ENCODE results near the gene PRRT4. TPM values are rescaled to one million over a fixed set of nuclear protein-coding genes. Genes with fewer than 3 reads are reported as not detected.
A peak's percentile ranks its signal among the peaks of the same experiment; 100 is the strongest.

PRRT4 gene
- polyA plus RNA-seq, 1 donor (not counting 4 experiments of a cell fraction or from before 2014, with no cell fraction given) = 0.12 TPM

- DNase-seq (ENCODE audit: low read depth, low spot score) (no peak), FAIRE-seq (no peak)
- H3K4me2 ChIP-seq (ENCODE audit: control insufficient read depth, extremely low read depth, insufficient read depth, low read depth, low read length) = no peak overlapping the region
- dilution Hi-C loops (cut with MboI; ENCODE audit: extremely low pct_ligation_motif_present, low sequenced_read_pairs) = no loop called here
- H3K79me2 ChIP-seq (ENCODE audit: control insufficient read depth, insufficient read depth, low read length) = peaks cover 1% of the 10 kb centered on the region
- H3K27me3 ChIP-seq (ENCODE audit: control insufficient read depth, extremely low read depth, insufficient read depth, low read length) = no peaks in the 10 kb centered on the region
- no peak for TF ChIP-seq EZH2 (IDR thresholded peaks at IDR 0.05; ENCODE audit: low read length)
- TF ChIP-seq, protein P1, sequence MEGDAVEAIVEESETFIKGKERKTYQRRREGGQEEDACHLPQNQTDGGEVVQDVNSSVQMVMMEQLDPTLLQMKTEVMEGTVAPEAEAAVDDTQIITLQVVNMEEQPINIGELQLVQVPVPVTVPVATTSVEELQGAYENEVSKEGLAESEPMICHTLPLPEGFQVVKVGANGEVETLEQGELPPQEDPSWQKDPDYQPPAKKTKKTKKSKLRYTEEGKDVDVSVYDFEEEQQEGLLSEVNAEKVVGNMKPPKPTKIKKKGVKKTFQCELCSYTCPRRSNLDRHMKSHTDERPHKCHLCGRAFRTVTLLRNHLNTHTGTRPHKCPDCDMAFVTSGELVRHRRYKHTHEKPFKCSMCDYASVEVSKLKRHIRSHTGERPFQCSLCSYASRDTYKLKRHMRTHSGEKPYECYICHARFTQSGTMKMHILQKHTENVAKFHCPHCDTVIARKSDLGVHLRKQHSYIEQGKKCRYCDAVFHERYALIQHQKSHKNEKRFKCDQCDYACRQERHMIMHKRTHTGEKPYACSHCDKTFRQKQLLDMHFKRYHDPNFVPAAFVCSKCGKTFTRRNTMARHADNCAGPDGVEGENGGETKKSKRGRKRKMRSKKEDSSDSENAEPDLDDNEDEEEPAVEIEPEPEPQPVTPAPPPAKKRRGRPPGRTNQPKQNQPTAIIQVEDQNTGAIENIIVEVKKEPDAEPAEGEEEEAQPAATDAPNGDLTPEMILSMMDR (optimal IDR thresholded peaks at IDR 0.05 in 1 of 3, IDR thresholded peaks at IDR 0.05 in 1 of 3, conservative IDR thresholded peaks at IDR 0.05 in 1 of 3; ENCODE audit: extremely low read depth in 1 of 3, insufficient read depth in 2 of 3, low read length in 3 of 3) = no peak
- H3K9me3 ChIP-seq (ENCODE audit: control insufficient read depth, low read depth, low read length) = no peaks in the 10 kb centered on the region
- no peaks in the 10 kb centered on the region for H3K4me1 ChIP-seq (ENCODE audit: control insufficient read depth, extremely low read depth, insufficient read depth, low read length)
- H4K20me1 ChIP-seq (ENCODE audit: control insufficient read depth, extremely low read depth, insufficient read depth, low read length) = no peaks in the 10 kb centered on the region
- H3K9ac ChIP-seq (ENCODE audit: control insufficient read depth, extremely low read depth, insufficient read depth, low read length) = no peak overlapping the region
- H3K9me1 ChIP-seq (ENCODE audit: control insufficient read depth, extremely low read depth, insufficient read depth, low read length) = no peaks in the 10 kb centered on the region
- H2AFZ ChIP-seq (ENCODE audit: control insufficient read depth, low read length) = no peak overlapping the region
- no peak overlapping the region for H3K27ac ChIP-seq (ENCODE audit: control insufficient read depth, insufficient read depth, low read length)
- peaks cover 35 to 37% of the 10 kb centered on the region in 2 experiments for H3K36me3 ChIP-seq (ENCODE audit: control insufficient read depth in 2 of 2, extremely low read depth in 1 of 2, insufficient read depth in 2 of 2, low read length in 2 of 2)
- H3K4me3 ChIP-seq (ENCODE audit: control insufficient read depth in 2 of 3, extremely low read depth in 1 of 3, insufficient read depth in 2 of 3, low read depth in 1 of 3, low read length in 3 of 3) = no peak overlapping the region
Observed at GRCh38 chr7:128398841-128399135, 37.3 kb upstream of the PRRT4 start.

DNA sequence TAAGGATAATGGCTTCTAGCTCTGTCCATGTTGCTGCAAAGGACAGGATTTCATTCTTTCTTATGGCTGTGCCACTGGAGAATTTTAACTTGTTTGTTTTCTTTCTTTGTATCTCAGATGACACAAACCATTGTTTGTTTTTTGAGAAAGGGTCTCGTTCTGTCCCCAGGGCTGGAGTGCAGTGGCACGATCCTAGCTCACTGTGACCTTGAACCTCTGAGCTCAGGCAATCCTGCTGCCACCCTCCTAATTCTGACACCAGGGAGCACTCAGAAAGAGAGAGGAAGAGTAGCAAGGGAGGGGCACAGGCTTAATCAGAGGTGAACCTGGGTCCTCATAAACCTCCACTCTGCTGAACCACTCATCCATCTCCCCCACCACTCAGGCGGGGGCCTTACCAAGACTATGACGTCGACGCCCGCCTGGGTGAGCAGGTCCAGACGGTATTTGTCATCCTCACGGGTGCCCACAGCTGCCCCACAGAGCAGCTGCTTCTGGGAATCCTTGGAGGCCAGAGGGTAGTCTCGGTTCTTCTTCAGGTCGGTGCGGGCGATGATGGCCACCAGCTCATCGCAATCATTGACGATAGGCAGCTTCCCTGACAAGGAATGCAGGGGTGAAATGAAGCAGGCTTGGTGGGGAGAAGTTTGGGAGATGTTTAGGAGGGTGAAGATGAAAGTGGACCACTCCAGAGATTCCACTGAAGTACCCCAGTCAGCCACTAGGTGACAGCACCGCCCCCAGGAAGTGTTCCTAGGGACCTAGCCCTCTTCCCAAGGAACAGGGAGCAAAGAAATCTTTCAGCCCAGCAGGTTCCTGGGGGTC, 36.7 kb upstream of the PRRT4 start:
- Histone ChIP-seq H3K36me3 (ENCODE audit: control insufficient read depth in 2 of 2, extremely low read depth in 1 of 2, insufficient read depth in 2 of 2, low read length in 2 of 2) (peaks cover 35 to 38% of the 10 kb centered on the region in 2 experiments), H2AFZ (ENCODE audit: control insufficient read depth, low read length) (no peak overlapping the region), H3K9me3 (ENCODE audit: control insufficient read depth, low read depth, low read length) (no peaks in the 10 kb centered on the region), H3K27me3 (ENCODE audit: control insufficient read depth, extremely low read depth, insufficient read depth, low read length) (no peaks in the 10 kb centered on the region), H3K27ac (ENCODE audit: control insufficient read depth, insufficient read depth, low read length) (no peak overlapping the region), H3K9ac (ENCODE audit: control insufficient read depth, extremely low read depth, insufficient read depth, low read length) (no peak overlapping the region), H3K79me2 (ENCODE audit: control insufficient read depth, insufficient read depth, low read length) (no peaks in the 10 kb centered on the region), H3K4me2 (ENCODE audit: control insufficient read depth, extremely low read depth, insufficient read depth, low read depth, low read length) (no peak overlapping the region), H4K20me1 (ENCODE audit: control insufficient read depth, extremely low read depth, insufficient read depth, low read length) (no peaks in the 10 kb centered on the region), H3K9me1 (ENCODE audit: control insufficient read depth, extremely low read depth, insufficient read depth, low read length) (no peaks in the 10 kb centered on the region), H3K4me1 (ENCODE audit: control insufficient read depth, extremely low read depth, insufficient read depth, low read length) (no peaks in the 10 kb centered on the region), H3K4me3 (ENCODE audit: control insufficient read depth in 2 of 3, extremely low read depth in 1 of 3, insufficient read depth in 2 of 3, low read depth in 1 of 3, low read length in 3 of 3) (no peak overlapping the region)
- TF ChIP-seq EZH2 (IDR thresholded peaks at IDR 0.05; ENCODE audit: low read length) = no peak
- TF ChIP-seq, protein P1 (optimal IDR thresholded peaks at IDR 0.05 in 1 of 3, IDR thresholded peaks at IDR 0.05 in 1 of 3, conservative IDR thresholded peaks at IDR 0.05 in 1 of 3; ENCODE audit: extremely low read depth in 1 of 3, insufficient read depth in 2 of 3, low read length in 3 of 3) = peak; percentile 86 to 95 (median 94)
- dilution Hi-C loops (cut with MboI; ENCODE audit: extremely low pct_ligation_motif_present, low sequenced_read_pairs) = no loop called here
- FAIRE-seq (no peak), DNase-seq (ENCODE audit: low read depth, low spot score) (no peak)
